ENCODE measurements around the gene YWHAG.
A peak's percentile ranks its signal among the peaks of the same experiment; 100 is the strongest.
"Not testable (repeated sequence)": the region's sequence is repeated elsewhere in the genome, so short reads cannot be mapped to it uniquely, and the experiment has no call there.

YWHAG gene

DNA sequence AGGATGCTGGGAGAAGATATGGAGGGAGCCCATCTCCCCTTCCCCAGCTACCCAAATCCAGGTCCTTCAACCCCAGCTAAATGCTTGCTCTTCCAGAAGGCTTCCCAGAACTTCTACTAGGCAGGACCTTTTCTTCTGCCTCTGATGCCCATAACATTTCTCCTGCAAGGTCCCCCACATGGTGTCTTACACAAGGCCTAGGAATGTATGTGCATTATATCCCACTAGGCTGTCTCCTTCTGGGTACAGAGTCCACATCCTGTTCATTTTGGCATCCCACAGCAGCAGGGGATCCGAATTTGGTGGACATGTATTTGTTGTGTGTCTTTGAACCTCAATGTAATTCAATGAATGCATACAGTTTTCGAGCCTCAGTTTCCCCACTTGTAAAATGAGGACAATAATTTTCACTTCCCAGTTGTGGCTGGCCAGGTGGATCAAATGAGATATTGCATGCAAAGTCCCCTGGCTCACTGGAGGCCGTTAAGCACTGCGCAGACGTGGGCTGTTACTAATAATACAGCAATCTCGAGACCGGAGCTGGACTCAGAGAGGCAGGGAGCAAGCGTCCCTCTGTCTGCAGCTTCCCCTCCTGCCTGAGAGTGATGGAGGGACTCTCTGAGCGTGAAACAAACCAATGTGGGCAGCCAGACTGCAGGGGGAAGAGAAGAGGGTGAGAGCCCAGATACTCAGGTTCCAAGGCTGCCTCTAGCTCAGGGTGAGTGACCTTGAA lies 18.6 kb upstream of the YWHAG start:
- DNase-seq: no peak

DNA sequence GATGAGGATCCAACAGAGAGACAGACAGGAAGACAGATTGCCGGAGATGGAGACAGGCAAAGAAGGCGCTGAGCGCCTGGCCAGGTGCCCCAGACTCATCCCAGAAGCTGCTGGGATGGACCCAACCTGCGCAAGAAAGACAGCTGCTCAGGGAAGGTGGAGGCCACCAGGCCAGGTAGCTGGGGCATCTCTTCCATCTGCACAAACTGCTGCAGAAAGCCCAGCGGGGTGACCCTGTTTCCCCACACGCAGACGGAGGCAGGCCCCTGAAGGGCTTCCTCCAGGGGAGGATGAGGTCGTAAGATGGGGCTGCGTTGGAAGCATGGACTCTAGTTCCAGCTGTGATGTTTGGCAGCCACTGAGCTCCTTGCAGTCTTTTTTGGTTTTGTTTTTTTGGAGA lies 16.5 kb upstream of the YWHAG start:
- DNase-seq: no peak

DNA sequence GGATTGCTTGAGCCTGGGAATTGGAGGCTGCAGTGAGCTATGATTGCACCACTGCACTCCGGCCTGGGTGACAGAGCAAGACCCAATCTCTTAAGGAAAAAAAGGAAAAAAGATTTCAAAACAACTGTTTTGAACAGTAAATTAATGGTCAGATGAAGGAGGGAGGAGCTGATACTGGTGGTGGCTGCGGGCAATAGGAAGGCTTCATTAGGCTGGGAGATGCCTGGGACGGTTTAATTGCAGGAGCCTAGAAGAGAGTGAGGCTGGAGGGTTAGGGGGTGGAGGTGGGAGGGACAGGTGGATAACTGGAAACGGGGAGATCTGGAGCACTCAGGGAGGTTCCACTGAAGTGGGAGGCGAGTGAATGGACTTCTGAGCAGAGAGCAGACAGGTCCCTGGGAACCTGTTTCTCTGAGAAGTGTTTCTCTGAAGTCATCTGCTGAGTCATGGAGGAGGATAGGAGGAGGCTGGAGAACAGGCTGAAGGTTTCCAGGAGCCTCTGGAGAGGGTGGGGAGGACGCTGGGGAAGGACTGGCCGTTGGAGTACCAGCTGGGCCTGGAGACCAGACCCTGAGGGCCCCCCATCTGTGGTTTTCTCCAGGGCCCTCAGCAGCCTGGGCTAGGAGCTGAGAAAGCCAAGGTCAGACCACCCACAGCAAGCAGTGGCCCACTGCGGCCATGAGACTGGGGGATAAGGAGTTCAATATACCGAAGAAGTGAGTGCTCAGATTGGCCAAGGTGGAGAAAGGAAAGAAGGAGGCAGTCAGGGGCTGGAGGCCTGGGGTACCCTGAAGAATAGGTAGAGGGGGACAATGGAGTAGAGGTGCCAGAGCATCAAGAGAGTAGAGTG lies 14.4 kb upstream of the YWHAG start:
- no peak for DNase-seq

DNA sequence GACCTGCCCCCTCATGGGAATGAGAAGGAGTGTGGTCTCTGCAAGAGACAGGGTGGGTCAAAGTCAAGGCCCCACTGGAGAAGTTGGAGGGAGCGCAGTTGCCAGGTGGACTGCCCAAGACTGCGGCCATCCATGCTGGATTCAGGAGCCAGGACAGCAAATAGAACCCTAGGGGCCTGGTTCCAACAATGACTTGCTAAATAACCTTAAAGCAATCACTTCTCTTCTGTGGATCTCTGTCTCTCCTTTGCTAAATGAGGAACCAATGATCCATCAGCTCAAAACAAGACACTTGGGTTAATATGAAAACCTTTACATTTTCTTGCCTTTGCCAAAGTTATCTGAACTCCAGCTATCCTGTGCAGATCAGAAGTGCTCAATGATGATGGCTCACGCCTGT lies 12.6 kb upstream of the YWHAG start:
- DNase-seq: no peak

DNA sequence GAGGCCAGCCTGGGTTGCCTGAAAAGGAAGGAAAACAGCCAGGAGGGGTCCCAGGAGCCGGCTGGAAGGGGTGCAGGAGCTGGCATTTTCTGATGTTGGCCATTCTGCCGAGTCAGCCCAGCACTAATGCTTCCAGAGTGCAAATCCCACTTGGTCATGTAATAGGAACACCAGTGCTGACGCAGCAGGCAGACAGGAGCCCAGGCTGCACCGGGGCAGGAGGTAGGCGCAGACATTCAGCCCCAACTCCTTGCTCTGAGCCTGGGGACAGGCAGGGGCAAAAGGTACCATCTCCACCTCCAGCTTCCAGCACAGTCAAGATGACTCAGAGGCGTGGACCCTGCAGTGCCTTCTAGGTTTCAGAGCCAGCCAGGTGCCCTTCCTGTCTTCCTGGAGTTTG lies 10.2 kb upstream of the YWHAG start:
- DNase-seq: no peak

DNA sequence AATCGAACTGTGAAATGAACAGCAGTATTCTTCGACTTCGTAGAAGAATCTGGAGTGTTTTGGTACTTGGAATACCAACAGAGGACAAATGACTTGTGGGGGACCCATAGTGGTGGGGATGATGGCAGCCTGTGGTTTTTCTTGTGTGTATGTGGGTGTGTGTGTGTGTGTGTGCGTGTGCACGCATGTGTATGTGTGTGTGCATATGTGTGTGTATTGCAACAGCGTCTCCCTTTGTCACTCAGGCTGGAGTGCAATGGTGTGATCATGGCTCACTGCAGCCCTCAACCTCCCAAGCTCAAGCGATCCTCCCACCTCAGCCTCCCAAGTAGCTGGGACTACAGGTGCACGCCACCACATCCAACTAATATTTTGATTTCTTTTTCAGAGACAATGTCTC lies 9.4 kb upstream of the YWHAG start:
- no peak for DNase-seq

DNA sequence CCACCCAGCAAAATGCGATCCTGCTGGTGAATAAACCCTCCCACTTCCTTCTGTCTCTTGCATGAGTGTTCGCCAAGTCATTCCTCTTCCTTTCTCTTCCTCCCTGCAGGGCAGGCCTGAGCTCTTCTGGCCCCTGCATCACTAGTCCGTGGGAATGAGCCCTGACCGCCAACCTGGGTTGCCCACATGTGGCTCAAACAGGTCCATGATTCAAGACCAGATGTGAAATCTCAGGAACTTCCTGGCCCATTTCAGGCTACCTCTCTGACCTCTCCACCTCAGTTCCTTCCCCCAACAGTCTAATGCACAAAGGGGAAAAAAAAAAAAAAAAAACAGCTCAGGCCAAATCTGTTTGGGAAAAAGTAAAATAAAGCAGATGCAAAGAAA lies 5.4 kb upstream of the YWHAG start:
- DNase-seq: no peak

DNA sequence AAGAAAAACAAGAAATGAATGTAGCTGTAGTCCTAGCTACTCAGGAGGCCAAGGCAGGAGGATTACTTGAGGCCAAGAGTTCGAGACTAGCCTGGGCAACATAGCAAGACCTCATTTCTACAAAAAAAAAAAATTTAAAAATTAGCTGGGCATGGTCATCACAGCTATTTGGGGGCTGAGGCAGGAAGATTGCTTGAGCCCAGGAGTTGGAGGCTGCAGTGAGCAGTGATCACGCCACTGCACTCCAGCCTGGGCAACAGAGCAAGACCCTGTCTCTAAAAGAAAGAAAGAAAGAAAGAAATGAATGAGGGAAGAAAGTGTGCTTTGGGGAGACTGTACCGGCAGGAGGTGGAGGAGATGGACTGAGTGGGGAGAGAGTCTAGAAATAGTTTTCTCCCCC lies 5.0 kb upstream of the YWHAG start:
- not testable (repeated sequence) for DNase-seq

DNA sequence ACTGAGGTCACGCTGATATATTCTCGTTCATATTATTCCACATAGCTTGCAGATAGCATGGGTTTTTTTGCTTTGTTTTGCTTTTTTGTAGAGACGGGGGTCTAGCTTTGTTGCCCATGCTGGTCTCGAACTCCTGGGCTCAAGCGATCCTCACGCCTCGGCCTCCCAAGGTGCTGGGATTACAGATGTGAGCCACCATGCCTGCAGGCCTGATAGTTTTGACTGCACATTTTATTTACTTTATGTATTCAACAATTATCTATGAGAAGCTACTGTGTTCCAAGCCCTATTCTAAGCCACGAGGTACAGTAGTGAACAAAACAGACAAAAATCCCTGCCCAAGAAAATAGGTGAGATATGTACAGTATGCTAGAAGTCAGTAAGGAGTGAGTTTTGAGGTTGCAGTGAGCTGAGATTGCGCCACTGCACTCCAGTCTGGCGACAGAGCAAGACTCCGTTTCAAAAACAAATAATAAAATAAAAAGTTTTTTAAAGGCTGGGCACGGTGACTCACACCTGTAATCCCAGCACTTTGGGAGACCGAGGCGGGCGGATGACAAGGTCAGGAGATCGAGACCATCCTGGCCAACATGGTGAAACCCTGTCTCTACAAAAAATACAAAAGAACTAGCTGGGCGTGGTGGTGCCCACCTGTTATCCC lies 1.3 kb upstream of the YWHAG start:
- no peak for DNase-seq

DNA sequence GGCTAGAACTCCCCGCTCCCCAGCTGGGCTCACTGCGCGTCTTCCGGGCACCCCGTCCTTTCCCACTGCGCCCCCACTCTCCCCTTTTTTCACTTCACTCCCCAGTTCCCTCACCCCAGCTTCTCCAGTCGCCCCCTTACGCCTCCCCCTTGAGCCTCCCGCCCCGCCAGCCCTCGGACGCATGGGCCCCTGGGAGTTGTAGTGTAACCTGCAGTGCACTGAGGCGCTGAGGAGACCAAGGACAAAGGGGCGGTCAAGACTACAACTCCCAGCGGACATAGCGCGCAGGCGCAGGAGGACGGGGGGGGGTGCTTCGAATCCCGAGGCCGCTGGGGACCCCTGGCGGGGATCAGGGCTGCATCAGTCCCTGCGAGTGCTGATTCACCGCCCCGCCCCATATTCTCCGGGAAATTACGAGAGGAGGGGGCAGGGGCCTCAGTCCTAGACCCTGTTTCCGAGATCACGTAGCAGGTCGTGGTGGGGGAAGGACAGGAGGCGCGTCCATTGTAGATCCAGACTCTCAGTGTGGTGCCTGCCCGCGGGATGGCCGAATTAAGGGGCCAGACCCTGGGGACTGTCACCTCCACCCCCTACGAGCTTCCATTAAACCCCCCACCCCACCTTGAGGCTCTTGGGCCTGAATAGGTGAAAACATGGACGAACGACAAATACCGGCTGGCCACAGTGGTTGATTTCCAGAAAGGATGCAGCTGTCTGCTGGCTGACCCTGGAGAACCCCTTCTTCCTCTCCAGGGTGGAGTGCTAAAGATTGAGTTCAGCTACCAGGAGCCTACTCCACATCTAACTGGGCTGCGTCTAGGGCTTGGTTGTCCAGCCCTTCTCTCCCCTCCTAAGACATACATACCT lies 553 bp upstream of the YWHAG start:
- DNase-seq: peak; percentile 99

DNA sequence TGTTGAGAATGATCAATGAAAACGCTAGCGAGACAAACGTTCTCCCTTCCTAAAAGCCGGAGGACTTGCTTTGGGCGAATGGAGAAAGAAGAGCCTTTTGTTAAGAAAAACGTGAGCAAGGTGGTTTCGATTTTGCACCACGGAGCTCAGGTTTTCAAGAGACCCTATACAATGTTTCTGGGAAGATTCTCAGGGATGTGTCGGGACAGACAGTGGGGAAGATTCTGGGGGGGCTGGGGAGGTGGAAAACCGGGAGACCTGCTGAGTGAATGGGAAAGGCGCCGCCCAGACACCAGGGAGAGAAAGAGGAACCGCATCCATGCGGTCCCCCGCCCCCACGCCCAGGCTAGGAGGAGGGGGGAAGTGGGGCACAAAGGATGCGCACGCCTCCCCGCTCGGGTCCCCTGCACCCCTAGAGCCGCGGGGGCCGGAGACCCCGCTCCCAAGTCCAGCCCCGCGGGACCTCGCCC lies 745 bp downstream of the YWHAG start:
- DNase-seq: peak; percentile 40

DNA sequence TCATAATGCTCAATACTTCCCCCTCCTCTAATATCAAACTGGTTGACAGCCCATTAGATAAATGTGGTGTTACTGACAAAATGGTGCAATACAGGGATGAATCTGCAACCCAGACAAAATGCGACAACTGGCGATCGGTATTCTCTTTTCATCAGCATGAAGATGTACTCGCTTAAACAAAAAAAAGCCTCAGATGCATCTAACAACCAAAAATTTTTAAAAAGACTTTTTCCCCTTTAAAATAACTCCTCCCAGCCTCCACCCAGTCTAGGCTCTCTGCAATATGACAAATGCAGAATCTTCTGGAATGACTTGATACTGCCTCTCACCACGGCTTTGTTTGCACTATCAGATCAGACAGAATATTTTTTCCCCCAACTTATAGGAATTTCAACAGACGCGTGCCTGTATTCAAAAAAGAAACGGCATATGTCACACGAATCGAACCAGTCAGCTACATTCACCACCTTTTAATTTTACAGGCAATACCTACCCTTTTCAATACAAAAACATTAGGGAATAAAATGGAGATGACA lies 1.2 kb downstream of the YWHAG start:
- DNase-seq: no peak

DNA sequence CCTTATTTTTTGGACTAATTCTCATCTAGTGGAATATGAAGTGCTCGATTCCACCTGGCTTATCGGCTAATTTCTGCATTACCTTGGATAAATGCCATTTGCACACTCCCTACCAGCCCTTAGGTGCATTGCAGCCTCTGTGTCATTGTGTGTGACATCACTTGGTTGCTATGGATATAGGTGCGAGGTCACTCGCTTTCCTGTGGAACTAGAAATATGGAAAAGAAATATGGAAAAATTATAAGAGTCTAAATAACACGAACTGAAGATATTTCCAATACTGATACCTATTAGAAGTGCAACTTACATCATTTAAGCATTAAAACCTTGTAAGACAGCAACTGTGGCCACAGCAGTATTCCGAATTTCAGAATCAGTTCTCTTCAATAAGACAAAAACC lies 2.0 kb downstream of the YWHAG start:
- no peak for DNase-seq

DNA sequence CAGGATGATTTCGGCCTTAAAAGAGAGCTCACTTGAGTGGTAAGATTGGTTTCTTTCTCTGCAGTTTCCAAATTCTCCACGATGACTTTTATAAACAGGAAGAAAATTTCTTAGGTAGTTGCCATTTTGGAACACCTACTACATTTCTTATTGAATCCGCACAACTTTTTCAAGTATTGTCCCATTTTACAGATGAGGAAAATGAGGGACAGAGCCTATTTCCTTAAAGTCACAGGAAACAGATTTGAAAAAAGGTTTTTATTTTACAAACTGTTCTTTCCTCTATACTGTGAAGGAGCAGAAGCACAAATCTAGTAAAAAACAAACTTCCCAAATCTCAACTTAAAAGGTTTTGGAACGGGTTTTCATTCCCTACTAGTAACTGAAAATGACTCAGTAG lies 2.7 kb downstream of the YWHAG start:
- no peak for DNase-seq

DNA sequence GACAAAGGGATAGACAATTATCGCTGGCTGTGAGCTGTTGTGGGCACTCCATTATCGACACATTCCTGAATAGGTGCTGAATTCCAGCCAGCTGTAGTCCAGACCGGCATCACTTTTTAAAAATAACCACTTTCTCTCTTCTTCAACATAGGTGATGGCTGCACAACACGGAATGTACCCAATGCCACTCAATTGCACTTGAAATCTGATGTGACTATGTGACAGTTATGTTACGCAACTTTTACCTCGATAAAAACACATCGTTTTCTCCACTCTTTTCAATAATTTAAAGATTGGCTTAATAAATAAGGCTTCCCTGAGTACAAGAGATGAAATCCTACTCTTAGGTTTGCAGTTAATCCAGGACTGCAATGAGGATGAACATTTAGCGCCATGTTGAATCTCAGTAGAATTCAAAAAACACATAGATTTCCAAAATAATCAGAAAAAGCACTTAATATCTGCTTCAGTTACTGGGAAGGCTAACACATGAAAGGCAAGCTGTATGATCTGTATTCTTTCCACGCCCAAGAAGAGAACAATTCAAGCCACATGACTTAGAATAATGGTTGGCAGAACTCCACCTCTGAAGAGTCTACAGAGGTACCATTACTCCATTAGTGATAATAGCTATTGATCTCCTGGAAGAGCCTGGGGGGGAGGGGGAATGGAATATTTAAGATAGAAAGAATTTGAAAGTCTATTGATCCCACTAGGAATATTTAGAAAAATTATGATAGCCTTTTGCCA lies 3.6 kb downstream of the YWHAG start:
- no peak for DNase-seq

DNA sequence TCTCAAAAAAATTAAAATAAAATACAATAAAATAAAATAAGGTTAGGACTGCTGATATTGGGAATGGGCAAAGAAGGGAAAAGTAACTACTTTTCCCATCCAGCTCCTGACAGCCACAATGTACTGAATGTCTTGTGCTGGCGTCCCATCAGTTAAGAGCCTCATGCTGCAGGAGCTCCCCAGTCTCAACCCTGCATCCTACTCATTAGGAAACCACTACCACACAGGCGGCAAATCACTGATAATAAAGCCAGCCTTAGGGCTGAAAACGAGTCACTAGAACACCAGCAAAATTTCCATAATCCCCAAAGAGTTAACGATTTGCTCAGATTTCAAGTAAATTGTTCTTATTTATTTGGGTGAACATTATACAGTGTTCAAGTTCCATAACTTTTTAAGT lies 4.3 kb downstream of the YWHAG start:
- no peak for DNase-seq

DNA sequence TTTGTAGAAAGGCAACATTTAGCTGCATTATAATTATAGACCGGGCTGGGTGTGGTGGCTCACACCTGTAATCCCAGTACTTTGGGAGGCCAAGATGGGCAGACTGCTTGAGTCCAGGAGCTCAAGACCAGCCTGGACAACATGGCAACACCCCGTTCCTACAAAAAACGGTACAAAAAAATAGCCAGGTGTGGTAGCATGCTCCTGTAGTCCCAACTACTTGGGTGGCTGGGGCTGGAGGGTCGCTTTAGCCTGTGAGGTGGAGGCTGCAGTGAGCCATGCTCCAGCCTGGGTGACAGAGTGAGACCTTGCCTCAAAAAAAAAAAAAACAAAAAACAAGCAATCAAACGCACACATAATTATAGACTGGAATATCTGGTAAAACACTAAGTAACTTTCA lies 5.0 kb downstream of the YWHAG start:
- no peak for DNase-seq

DNA sequence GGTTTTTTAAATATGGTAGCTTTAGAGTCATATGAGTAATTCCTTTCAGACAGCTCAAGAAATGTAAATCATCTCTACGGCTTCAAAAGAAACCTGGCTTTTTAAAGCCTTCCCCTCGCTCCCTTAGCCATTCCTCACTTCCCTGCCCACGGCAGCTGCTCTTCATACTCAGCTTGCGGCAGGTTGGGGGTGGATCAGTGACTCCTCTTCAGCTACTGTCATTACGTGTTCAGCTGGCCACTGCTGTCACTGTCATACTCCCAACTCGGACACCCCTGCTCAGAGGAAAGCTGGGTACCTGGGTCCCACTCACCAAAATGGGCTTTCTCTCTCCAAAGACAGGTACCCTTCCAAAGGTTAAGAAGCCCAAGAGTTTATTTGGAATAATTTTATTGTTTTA lies 6.6 kb downstream of the YWHAG start:
- DNase-seq: no peak

DNA sequence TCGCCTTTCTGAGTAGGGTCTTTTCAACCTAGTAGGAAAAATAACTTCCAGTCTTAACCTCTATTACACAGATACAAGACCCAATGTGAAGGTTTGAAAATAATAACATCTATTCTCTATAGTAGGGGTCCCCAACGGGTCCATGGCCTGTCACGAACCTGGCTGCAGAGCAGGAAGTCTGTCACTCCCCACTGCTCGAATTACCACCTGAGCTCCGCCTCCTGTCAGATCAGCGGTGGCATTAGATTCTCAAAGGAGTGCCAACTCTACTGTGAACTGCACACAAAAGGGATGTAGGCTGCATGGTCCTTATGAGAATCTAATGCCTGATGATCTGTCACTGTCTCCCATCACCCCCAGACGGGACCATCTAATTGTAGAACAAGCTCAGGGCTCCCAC lies 7.4 kb downstream of the YWHAG start:
- no peak for DNase-seq

DNA sequence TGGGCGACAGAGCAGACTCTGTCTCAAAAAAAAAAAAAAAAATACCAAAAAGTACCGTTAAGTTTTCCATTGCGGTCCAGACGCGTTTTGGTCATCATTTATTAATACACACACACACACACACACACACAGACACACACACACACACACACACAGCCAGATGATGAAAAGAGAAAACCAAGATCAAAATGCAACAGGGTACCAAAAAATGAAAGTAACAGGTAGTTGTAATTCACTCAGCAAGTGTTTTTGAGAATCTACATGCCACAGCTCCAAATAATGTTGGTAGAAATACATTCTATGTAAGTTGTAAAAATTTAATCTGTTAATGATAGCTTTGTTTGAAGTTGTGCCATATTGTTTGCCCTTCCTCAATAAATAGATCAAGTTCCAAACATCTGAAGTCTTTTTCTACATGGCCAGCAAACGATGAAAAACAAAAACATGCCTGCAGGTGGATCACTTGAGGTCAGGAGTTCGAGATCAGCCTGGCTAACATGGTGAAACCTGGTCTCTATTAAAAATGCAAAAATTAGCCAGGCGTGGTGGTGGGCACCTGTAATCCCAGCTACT lies 9.4 kb downstream of the YWHAG start:
- DNase-seq: no peak

DNA sequence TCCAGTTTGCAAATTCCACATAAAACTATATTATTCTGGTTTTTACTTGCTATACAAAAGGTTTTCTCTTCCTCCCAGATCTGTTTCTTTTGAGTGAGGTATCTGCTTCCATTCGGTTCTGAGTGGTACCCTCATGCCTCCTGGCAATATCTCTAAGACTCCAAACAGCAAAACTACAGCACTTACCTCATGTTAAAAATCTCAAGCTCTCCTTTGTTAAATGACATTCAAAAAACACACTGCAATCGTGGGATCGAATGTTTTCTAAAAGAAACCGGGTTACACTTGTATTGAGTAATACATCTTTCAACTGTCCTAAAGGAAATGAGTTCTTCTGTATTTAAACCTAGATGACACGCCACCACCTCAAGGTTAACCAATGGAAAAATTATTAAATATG lies 11.1 kb downstream of the YWHAG start:
- DNase-seq: no peak

DNA sequence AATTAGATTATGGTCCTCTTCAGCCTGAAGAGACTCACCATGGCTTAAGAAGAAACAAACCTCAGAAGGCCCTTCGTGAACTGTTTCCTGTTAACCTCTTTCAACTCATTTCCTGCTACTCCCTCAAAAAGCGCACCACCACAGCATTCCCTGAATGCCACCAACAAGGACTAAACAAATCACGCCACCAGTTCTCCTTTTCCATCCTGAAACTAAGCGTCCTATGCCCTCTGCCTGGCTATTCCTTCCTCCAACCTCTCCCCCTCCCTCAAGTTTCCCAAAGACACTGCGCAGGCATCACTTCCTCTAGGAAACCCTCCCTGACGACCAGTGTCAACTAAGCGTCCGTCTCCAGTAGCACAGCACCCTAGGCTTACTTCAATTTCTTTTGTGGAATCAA lies 12.0 kb downstream of the YWHAG start:
- DNase-seq: no peak
